ENCODE data around the gene SYCE1.
"Not testable (repeated sequence)": the region's sequence is repeated elsewhere in the genome, so short reads cannot be mapped to it uniquely, and the experiment has no call there.

The SYCE1 gene

DNA sequence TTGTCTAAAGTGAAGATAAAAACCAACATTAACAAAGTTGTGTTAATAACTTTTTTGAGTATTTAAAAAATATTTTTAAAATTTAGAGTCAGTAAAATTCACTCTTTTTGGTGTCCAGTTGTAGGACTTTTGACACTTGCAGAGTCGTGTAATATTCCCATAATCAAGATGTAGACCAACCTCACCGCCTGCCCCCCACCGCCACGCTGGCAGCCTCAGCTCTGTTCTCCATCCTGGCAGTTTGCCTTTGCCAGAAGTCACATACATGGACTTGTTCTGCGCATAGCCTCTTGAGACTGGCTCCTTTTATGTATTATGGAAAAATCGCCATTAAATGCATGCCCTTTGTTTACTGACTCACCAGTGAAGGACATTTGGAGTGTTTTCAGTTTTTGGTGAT lies 27.3 kb upstream of the SYCE1 start:
- Histone ChIP-seq H3K79me2 (ENCODE audit: insufficient read depth, low read length) (no peaks in the 10 kb centered on the region), H3K27me3 (ENCODE audit: low read length) (no peaks in the 10 kb centered on the region), H3K4me2 (ENCODE audit: low read depth, low read length, poor library complexity, severe bottlenecking) (no peak overlapping the region), H3K9me2 (replicated peaks; ENCODE audit: insufficient read depth, low read length) (no peaks in the 10 kb centered on the region), H3F3A (ENCODE audit: insufficient read depth) (no peaks in the 10 kb centered on the region), H3K9ac (ENCODE audit: low read length) (no peak overlapping the region), H3K36me3 (ENCODE audit: low read length) (no peaks in the 10 kb centered on the region), H3K4me3 (ENCODE audit: insufficient read depth, low read length, poor library complexity, severe bottlenecking) (no peak overlapping the region), H3K9me3 (ENCODE audit: insufficient read depth, low read length) (no peaks in the 10 kb centered on the region), H4K20me1 (ENCODE audit: low read depth, low read length) (no peaks in the 10 kb centered on the region), H2AFZ (ENCODE audit: low read depth, low read length, severe bottlenecking) (no peak overlapping the region), H3K27ac (ENCODE audit: low read depth, low read length) (no peak overlapping the region)
- TF ChIP-seq, protein P1, sequence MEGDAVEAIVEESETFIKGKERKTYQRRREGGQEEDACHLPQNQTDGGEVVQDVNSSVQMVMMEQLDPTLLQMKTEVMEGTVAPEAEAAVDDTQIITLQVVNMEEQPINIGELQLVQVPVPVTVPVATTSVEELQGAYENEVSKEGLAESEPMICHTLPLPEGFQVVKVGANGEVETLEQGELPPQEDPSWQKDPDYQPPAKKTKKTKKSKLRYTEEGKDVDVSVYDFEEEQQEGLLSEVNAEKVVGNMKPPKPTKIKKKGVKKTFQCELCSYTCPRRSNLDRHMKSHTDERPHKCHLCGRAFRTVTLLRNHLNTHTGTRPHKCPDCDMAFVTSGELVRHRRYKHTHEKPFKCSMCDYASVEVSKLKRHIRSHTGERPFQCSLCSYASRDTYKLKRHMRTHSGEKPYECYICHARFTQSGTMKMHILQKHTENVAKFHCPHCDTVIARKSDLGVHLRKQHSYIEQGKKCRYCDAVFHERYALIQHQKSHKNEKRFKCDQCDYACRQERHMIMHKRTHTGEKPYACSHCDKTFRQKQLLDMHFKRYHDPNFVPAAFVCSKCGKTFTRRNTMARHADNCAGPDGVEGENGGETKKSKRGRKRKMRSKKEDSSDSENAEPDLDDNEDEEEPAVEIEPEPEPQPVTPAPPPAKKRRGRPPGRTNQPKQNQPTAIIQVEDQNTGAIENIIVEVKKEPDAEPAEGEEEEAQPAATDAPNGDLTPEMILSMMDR (IDR thresholded peaks at IDR 0.05; ENCODE audit: insufficient read depth, low read length, poor library complexity, severe bottlenecking), result no peak
- no peak for TF ChIP-seq EZH2phosphoT487 (conservative IDR thresholded peaks at IDR 0.05; ENCODE audit: low read length)

DNA sequence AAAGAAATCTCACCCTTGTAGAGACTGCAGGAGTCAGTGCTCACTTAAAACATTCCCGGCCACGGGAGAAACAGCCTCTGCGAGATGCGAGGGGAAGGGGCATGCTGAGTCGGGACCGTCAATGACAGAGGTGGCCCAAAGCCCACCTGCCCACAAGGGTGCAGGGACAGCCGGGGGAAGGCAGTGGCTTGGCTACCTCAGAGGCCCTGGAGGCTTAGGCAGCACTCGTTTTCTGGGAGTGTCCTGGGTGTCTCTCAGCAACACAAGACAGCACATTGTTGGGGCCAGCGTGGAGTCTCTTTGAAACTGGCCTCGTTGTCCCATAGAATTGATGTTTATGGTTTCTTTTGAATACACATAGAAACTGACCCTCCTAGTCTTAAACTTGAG lies 25.6 kb upstream of the SYCE1 start:
- Histone ChIP-seq H2AFZ (ENCODE audit: low read depth, low read length, severe bottlenecking) (no peak overlapping the region), H3K4me2 (ENCODE audit: low read depth, low read length, poor library complexity, severe bottlenecking) (no peak overlapping the region), H4K20me1 (ENCODE audit: low read depth, low read length) (no peaks in the 10 kb centered on the region), H3K9me3 (ENCODE audit: insufficient read depth, low read length) (no peaks in the 10 kb centered on the region), H3K27ac (ENCODE audit: low read depth, low read length) (no peak overlapping the region), H3F3A (ENCODE audit: insufficient read depth) (no peaks in the 10 kb centered on the region), H3K36me3 (ENCODE audit: low read length) (no peaks in the 10 kb centered on the region), H3K9ac (ENCODE audit: low read length) (no peak overlapping the region), H3K79me2 (ENCODE audit: insufficient read depth, low read length) (no peaks in the 10 kb centered on the region), H3K27me3 (ENCODE audit: low read length) (no peaks in the 10 kb centered on the region), H3K9me2 (replicated peaks; ENCODE audit: insufficient read depth, low read length) (no peaks in the 10 kb centered on the region), H3K4me3 (ENCODE audit: insufficient read depth, low read length, poor library complexity, severe bottlenecking) (no peak overlapping the region)
- TF ChIP-seq, protein P1 (IDR thresholded peaks at IDR 0.05; ENCODE audit: insufficient read depth, low read length, poor library complexity, severe bottlenecking), result no peak
- no peak for TF ChIP-seq EZH2phosphoT487 (conservative IDR thresholded peaks at IDR 0.05; ENCODE audit: low read length)

DNA sequence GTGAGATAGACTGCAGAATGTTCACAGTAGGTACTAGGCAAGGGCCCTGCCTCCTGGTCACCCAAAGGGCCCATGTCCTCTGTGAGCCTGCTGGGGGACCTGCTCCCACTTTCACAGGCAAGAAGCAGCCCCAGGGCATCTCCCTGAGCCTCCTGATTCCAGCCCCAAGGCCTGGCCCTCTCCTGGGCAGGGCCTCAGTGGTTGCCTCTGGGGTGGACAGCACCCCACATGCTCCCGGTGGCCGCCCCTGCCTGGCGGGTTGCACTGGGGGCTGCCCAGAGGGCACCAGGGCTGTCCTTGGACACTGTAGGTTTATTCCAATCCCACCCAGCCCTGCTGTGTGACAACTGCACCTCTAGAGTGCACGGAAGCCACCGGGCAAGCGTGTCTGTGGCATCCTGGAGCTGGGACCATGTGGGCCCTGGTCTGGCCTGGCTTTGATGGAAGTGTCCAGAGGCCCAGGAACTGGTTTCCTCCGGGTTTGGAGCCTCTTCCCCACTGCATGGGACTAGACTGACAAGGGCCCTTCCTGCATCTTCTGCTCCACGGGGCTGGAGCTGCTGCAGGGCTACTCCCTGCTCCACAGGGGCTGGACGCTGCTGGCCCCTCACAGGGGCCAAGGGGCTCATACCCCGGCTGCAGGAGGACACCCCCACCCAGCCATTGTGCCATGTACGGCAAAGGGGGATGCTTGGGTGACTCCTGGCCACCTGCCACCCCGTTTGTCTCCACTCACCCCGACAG lies 25.0 kb upstream of the SYCE1 start:
- Histone ChIP-seq H4K20me1 (ENCODE audit: low read depth, low read length) (no peaks in the 10 kb centered on the region), H3K36me3 (ENCODE audit: low read length) (no peaks in the 10 kb centered on the region), H3K79me2 (ENCODE audit: insufficient read depth, low read length) (no peaks in the 10 kb centered on the region), H3K4me2 (ENCODE audit: low read depth, low read length, poor library complexity, severe bottlenecking) (no peak overlapping the region), H3K27ac (ENCODE audit: low read depth, low read length) (no peak overlapping the region), H3F3A (ENCODE audit: insufficient read depth) (no peaks in the 10 kb centered on the region), H3K9ac (ENCODE audit: low read length) (no peak overlapping the region), H3K4me3 (ENCODE audit: insufficient read depth, low read length, poor library complexity, severe bottlenecking) (no peak overlapping the region), H3K9me3 (ENCODE audit: insufficient read depth, low read length) (no peaks in the 10 kb centered on the region), H3K9me2 (replicated peaks; ENCODE audit: insufficient read depth, low read length) (no peaks in the 10 kb centered on the region), H3K27me3 (ENCODE audit: low read length) (no peaks in the 10 kb centered on the region), H2AFZ (ENCODE audit: low read depth, low read length, severe bottlenecking) (no peak overlapping the region)
- no peak for TF ChIP-seq EZH2phosphoT487 (conservative IDR thresholded peaks at IDR 0.05; ENCODE audit: low read length)
- TF ChIP-seq, protein P1 (IDR thresholded peaks at IDR 0.05; ENCODE audit: insufficient read depth, low read length, poor library complexity, severe bottlenecking), result no peak

DNA sequence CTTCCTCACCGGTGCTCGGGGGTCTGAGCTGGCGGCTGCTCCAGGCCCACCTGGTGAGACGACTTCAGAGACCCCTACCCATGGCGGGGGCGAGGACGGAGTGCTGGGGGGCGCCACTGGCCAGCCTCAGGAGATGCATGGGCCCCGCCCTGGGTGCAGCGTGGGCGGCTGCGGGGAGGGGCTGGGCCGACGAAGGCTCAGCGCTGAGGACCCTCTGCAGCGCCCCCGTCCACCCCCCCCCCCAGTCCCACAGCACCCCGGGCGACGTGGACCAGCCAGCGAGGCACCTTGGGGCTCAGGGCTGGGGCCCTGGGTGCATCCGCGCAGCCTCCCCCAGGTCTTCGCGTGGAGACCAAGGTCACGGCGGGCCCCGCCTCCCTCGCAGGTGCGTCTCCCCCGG lies 11.7 kb upstream of the SYCE1 start:
- H3K4me2 ChIP-seq (ENCODE audit: low read depth, low read length, poor library complexity, severe bottlenecking); H2AFZ ChIP-seq (ENCODE audit: low read depth, low read length, severe bottlenecking); H3K9ac ChIP-seq (ENCODE audit: low read length); H3K4me3 ChIP-seq (ENCODE audit: insufficient read depth, low read length, poor library complexity, severe bottlenecking); H3K27me3 ChIP-seq (ENCODE audit: low read length); H3K36me3 ChIP-seq (ENCODE audit: low read length); H3K79me2 ChIP-seq (ENCODE audit: insufficient read depth, low read length); H3F3A ChIP-seq (ENCODE audit: insufficient read depth); H3K9me3 ChIP-seq (ENCODE audit: insufficient read depth, low read length); H4K20me1 ChIP-seq (ENCODE audit: low read depth, low read length); H3K27ac ChIP-seq (ENCODE audit: low read depth, low read length); H3K9me2 ChIP-seq (replicated peaks; ENCODE audit: insufficient read depth, low read length): not testable (repeated sequence)

DNA sequence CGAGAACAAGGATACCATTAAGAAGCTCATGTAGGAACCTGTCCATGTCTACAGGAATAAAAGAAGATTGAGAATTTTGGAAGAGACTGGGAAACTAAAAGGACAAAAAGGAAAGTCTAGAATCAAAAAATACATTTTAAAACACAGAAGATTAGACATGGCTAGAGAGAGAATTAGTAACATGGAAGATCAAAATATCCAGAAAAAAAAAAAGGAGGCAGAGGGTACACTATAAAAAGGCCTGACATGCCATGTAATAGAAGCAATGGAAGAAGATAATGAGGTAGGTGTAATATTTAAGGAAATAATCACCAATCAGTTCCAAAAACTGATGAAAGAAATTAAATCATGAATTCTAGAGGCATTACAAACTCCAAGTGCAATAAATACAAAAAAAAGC lies 8.1 kb upstream of the SYCE1 start:
- not testable (repeated sequence) for H3K9me3 ChIP-seq (ENCODE audit: insufficient read depth, low read length); H3K9ac ChIP-seq (ENCODE audit: low read length); H3K9me2 ChIP-seq (replicated peaks; ENCODE audit: insufficient read depth, low read length); H3K4me2 ChIP-seq (ENCODE audit: low read depth, low read length, poor library complexity, severe bottlenecking); H3K27me3 ChIP-seq (ENCODE audit: low read length); H3K4me3 ChIP-seq (ENCODE audit: insufficient read depth, low read length, poor library complexity, severe bottlenecking); H2AFZ ChIP-seq (ENCODE audit: low read depth, low read length, severe bottlenecking); H3K79me2 ChIP-seq (ENCODE audit: insufficient read depth, low read length); H3K36me3 ChIP-seq (ENCODE audit: low read length); H3F3A ChIP-seq (ENCODE audit: insufficient read depth); H4K20me1 ChIP-seq (ENCODE audit: low read depth, low read length); H3K27ac ChIP-seq (ENCODE audit: low read depth, low read length)

DNA sequence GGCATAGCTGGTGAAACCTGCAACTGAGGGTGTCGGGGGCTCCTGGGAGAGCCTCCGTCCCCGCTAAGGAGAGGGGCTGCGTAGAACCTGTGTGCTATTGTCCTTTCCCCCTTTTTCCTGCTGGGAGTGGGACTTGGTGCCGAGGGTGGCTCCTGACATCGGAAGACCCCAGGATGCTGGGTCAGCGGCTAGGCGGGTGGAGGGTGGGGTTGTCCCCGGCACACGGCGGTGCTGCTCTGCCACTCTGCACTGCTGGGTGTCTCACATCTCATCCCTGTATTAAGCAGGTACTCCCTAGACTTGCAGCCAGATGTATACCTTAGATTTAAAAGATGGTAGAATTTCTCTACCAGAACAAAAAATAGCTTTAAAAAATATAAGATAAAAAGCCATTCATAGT lies 6.7 kb upstream of the SYCE1 start:
- H3K27me3 ChIP-seq (ENCODE audit: low read length); H3K9me2 ChIP-seq (replicated peaks; ENCODE audit: insufficient read depth, low read length); H2AFZ ChIP-seq (ENCODE audit: low read depth, low read length, severe bottlenecking); H3K36me3 ChIP-seq (ENCODE audit: low read length); H3K9ac ChIP-seq (ENCODE audit: low read length); H4K20me1 ChIP-seq (ENCODE audit: low read depth, low read length); H3K9me3 ChIP-seq (ENCODE audit: insufficient read depth, low read length); H3K27ac ChIP-seq (ENCODE audit: low read depth, low read length); H3K4me2 ChIP-seq (ENCODE audit: low read depth, low read length, poor library complexity, severe bottlenecking); H3K4me3 ChIP-seq (ENCODE audit: insufficient read depth, low read length, poor library complexity, severe bottlenecking); H3F3A ChIP-seq (ENCODE audit: insufficient read depth); H3K79me2 ChIP-seq (ENCODE audit: insufficient read depth, low read length): not testable (repeated sequence)

All from SU-DHL-6 (cell line).